HL-60 (cell line): ENCODE results near the gene ESD.

Experiments used
- CTCF ChIP-seq: IDR thresholded peaks from one replicate; pipeline ENCODE4 v1.5.1; 2011; ENCODE audit warnings: low read length, control low read depth, inconsistent platforms; ENCODE audit not compliant: insufficient read depth
- SPI1 ChIP-seq: IDR thresholded peaks from 2 replicates; pipeline ENCODE4 v1.6.1; 2012; ENCODE audit warnings: low read depth, mild to moderate bottlenecking, borderline replicate concordance

DNA sequence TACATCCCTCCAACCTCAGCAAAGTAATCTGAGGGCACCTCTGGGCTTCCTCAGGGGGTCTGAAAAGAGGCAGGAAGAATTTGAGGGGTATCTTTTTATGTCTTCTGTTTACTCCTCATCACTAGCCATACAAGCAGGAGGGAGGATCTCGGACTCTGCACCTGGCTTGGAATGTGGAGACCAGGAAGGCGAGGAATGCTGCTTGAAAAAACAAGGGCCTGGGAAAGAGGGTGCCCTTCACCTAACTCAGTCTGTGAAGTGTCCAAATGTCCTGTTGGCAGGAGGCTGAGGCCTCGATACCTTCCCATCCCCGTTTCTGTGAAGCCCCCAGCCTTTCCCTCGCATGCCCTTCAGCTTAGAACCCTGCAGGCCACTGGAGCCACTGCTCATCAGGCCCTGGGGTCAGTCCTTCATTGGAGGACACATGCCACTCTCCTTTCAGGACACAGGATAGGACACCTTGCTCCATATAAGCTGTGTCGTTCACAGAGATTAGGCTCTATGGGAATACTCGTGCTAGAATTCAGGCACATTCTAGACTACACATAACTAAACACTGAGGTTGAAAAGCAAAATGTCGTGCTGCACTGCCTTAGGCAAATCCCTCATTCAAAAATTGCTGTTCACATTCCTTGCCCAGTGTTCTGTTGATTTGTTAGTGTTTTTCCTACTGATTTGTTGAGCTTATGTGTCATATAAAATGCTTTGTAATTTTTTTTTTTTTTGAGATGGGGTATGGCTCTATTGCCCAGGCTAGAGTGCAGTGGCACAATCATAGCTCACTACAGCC is 49.7 kb downstream of the ESD start:
- TF ChIP-seq CTCF (no peak), SPI1 (no peak)
